NCI-H1436 treated with DMSO at 0.1 percent for 48 hours (cell line): Measurements from ENCODE around the gene CATSPERB.
"Not testable (repeated sequence)": the region's sequence is repeated elsewhere in the genome, so short reads cannot be mapped to it uniquely, and the experiment has no call there.

Experiments used
- DNase-seq: peaks from one replicate; lab custom pipeline; 2025; lab: John Stamatoyannopoulos, UW

Gene CATSPERB, protein sequence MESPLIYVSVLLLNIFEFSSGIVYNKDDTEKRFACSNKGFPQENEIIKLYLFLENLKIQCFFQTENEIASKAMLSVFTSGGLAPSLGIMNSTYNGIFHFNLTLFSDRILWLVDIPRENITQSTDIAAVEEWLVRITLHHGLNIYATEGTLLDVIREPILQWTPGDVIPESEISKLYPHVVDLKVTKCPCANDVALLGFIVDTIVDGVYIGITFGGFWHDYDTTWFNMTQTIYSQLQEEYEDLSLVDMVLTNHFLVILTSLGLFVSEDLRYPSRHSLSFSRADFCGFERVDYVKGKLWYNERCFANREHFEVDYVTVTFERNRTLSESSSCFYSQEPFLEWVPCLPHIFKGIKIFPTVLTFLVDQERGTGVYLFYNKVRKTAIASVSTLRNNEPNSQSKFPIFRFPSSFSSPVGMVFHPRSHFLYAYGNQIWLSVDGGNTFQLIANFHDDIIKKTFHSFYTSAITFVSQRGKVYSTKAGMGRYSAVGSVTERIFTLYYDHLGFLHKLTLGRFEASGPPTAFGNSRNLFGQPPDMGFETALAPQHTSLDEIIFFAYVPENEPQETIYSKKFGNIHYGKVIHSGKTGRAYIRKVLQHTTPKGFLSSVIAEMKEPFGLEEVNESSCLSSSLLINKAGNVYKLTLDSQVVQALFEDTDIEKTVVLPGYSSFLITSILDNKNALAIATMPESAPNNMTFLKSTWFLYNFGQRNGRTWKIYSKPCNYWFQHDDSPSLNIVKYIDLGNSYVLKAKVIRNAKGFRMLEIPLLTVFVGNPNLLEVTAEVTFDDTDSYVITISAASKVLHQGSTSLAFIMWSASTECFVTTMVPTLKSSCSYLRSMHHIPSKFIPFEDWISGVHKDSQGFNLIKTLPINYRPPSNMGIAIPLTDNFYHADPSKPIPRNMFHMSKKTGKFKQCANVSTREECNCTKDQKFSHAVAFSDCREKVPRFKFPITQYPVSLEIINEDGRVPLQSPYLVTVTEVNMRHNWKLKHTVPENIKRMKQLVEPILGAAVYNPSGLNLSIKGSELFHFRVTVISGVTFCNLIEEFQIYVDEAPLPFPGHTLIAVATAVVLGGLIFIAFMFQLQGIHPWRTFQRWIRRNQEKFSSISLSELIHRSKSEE

DNA sequence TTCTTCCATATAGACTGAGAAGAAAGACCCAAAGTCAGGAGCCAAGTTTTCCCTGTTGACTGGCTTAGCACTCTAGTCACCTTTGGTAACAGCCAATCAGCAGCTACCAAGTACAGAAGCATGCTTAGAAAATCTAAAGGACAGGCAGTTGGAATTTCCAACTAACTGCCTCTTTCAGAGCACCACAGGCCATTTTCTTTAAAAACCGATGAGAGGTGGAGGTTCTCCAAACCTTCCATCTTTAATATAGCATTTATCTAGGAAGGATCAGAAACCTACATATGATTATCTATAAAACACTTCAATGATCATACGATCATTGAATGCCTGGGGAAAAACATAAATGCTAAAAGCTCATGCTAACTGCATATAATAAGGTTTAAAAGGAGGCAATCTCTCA lies at the start of gene CATSPERB:
CATSPERB (minus strand) TSS at position 101 of the 400 bp plus-strand sequence. CDS start 2,607 bp downstream, outside the sequence.
- DNase-seq = no peak

DNA sequence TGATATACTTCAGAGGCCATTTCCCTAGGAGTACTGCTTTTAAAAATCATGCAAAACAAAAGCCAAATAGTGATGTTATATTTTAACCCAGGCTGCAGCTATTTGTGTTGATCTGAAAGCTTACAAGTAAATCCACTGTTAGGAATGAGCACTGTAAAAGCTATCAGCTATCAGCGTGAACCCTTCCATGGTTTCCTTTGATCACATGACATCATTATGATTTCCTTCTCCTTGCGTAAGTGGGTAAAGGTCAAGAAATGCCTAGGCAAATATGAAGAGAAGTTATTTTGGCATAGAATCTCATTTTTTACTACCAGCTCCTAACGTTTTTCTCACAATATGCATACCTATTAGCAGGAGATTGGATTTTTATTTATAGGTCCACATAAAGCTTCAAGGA lies 48.6 kb upstream of the CATSPERB start:
- no peak for DNase-seq

DNA sequence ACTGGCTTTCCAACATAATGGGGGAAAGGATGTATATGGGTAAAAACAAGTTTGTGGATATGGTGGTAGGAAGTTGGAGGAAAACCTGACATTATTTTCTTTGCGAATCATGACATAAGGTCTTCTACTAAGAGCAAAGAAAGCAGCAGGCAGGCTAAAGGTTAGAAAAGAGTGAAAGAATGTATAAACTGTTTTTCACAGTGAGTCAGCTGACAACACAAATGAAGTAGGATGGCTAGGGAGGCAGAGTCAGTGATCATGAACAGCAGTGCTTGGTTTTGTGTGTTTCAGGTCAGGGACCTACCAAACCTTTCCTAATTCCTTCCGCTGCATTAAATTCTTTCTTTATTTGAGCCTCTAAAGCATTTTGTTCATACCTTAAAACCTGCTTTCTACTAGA lies 46.3 kb upstream of the CATSPERB start:
- no peak for DNase-seq

DNA sequence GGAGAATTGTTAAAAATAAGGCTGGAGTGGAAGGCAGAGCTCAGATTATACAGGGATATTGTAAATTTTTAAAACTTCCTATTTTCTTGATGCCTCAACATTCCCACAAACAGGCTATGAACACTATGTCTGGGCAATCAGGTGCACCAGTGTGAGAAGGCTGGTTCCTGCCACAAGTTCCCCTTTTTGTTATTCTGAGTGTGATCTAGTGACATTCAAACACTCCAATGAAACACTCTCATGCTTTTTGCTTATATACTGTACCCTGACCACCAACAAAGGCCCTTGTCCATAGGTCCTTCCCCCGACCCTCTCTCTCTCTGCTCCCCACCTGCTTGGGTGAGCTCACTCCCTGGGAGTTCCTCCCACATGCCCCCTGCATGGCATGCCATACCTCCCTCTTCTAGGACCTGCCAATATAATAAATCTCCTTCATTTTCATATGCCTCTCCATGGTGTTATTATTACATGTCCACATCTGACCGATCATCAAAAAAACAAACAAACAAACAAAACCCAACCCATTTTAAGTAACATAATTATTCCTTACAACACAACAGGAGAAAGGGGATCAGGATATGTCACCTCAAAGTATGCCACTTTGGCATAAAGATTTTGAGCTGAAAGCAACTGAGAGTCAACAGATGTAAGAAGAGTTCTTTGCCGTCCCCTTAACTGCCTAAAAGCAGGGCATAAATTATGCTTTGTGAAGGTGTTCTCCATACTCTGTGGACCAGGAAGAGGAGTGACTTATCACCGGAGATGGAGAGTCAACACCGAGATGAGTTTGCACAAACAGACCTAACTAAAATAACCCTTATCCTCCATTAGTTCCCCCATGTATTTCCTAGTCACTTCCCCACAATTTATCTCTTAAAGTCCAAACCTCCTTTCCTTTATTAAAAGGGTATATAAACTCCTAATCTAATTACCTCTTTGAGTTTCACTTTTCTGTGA lies 42.5 kb upstream of the CATSPERB start:
- DNase-seq = no peak

DNA sequence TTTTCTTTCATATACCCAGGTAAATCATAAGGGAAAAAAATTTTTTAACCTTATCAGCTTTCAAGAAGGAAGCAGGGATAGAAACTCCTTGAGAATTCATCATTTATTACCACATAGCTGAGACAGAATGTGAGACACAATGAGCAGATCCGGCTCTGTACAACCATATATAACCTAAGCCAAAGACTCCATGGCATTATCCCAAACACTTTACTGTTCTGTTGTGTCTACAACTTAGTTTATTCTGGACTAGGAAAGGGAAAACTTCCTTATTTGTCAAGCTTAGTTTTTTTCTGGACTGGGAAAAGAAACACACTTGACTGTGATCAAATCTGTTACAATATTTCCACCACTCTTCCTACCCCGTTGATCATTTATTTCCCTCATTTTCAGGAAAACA lies 38.3 kb upstream of the CATSPERB start:
- no peak for DNase-seq

DNA sequence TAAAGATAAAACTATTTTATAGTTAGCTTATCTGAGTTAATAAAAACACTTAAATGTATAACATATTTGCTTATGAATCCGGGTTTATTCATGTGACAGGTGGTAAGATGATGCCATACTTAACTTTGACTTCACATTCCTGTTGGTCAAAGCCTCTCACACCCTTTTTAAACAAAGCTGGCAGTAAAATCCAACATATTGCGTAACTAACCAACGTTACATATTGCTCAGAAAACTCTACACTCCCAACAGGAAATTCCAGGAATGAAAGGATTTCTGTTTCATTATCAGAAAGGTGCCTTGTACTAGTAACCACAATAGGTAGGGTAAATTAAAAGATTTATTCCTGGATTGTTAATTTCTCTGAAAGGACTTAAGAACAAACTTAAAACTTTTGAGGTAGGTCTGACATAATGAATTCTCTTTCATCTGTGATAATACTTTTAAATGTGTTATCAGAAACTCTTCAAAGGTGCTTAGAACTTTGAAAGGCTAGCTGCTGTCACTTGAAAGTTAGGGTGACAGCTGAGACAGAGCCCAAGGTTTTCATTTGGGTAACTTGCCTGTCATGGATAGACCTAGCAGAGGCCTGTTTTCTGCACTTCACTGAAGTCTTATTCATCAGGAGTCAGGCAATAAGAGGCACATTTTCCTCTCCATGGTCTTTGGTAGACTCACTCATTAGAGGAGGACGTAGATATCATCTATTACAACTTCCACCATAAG lies 23.8 kb upstream of the CATSPERB start:
- no peak for DNase-seq

DNA sequence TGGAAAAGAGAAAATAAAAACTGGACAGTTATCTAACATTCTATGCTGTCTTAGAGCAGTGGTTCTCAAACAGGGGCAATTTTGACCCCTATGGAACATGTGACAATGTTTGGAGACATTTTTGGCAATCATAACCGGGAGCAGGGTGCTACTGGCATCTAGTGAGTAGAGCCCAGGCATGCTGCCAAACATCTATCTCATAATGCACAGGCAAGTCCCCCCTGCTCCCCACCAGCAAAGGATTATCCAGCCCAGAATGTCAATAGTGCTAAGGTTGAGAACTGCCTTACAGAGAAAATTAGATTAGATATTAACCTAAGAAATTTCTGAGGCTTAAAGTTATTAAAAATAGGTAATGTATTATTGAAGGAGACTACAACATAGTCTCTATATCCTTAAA lies 22.9 kb upstream of the CATSPERB start:
- no peak for DNase-seq

DNA sequence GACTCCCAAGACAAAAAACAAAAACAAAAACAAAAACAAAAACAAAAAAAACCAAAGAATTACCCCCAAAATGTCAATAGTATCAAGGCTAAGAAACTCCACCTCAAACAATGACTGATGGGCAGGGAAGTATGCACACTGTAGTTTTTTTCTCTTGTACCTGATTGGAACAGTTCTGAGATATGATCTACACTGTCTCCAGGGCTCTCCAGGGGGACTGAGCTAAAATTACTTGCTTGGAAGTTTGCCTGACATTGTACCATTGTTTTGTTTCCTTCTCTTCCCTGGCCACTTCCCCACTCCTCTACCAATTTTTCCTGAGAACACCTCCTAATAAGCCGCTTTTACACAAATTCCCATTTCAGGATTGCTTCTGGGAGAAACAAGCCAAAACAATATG lies 22.3 kb upstream of the CATSPERB start:
- no peak for DNase-seq

DNA sequence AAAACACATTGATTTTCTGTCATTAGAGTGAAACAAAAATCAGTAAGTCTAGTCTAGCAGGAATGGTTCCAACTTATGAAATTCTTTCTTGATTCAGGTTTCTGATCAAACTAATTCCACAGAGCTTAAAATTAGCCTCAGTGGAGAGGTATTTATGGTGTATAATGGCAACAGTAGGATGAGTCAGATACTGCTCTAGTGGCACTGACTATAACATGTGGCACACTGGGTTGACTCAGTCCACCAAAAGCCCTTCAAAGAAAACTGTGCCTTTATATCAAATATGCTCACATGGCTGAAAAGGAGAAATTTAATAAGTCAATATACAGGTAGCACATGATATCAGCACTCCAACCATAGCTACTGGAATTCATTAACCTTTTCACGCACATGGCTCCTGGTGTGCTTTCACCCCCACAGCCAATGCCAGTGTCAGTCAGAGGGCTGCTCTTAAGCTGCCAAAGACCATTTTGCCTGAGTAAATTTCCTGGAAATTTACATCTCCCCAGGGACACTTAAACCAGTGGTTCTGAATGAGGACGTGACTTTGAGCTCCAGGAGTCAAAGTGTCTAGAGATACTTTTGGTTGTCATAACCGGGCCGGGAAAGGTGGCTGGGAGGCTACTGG lies 21.7 kb upstream of the CATSPERB start:
- no peak for DNase-seq

DNA sequence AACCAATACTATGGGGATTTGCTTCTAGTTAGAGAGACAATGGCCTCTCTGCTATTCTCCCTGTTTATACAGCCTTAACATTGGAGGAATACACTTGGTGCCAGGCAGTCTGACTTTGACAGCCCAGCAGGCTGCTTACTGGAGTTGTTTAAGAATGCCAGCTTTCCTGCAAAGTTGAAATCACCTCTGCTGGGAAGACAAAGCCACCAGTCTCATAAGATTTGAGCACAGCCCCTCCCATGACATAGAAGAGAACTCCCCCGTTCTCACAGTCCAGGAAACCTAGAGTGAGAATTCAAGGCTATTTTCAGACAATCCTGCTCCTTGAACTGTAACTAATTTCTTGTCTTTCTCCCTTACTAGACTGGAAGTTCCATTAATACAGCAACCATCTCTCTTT lies 21.1 kb upstream of the CATSPERB start:
- DNase-seq = no peak

DNA sequence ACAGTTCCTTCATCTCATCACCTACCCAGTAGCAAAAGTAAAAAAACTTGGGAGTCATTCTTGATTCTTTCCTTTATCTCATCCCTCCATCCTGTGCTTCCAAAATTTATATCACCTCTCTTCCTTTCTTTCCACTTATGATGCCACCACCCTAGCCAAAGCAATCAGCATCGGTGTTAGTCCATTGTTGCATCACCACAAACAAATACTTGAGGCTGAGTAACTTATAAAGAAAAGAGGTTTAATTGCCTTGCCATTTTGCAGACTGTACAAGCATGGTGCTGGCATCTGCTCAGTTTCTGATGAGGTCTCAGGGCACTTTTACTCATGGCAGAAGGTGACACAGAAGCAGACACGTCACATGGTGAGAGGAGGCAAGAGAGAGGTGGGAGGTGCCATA lies 19.8 kb upstream of the CATSPERB start:
- DNase-seq = no peak

DNA sequence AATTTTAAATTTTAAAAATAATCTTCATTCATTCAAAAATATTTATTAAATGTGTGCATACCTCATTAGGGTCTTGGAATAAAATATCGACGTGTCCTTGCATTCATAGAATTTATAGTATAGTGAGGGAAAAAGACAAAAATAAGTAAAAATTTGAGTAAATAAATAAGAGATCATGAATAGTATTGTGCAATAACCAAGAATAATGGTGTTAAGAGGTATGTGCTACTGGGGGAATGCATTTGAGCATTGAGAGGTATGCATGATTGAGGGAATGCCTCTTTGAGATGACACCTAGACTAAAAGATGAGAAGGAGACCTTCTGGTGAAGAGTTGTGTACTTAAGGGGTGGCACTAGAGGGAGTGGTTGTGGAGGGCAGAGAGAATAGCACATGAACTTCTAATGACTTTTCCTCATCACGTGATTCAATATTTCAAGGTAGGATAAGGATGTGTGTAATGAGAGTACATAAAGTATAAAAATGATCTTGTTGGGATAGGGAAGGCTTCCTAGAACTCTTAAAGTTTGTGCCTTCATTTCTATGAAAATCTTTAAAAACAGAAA lies 18.8 kb upstream of the CATSPERB start:
- no peak for DNase-seq

DNA sequence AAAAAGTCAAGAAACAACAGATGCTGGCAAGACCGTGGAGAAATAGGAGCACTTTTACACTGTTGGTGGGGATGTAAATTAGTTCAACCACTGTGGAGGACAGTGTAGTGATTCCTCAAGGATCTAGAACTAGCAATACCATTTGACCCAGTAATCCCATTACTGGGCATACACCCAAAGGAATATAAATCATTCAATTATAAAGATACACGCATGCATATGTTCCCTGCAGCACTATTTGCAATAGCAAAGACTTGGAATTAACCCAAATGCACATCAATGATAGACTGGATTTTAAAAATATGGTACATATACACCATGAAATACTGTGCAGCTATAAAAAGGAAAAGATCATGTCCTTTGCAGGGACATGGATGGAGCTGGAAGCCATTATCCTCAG lies 18.0 kb upstream of the CATSPERB start:
- DNase-seq = no peak

DNA sequence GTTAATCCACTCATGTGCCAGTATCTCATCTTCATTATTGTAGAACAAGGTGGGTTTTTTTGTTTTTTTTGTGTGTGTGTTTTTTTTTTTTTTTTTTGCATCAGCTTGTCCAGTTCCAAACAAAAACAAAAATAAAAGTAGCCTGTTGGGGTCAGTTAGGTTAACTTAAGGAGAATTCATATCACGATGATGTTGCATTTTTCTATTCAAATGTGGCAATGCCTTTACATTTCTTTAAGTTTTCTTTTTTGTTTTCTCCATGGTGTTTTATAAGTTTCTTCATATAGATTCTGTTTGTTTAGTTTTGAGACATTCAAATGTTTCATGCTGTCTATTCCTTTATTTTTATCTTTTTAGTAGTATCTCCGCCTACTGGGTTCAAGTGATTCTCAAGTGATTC lies 16.2 kb upstream of the CATSPERB start:
- DNase-seq = no peak

DNA sequence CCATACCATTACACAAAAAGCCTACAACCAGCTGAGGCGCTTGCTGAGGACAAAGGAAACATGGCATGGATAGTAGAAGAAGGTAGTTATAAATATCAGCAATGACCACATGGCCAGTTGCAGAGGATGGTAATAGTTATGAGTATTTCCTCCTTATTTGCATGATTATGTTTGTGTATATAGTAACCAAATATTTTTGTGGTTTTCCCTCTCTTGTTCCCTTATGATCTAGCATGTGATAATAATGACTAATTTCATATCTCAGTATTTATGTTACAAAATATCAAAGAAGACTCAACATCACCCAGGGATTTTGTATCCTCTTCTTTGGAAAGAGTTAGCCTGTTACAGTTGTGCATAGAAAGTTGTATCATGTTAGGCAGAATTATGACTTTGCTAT lies 13.5 kb upstream of the CATSPERB start:
- no peak for DNase-seq

DNA sequence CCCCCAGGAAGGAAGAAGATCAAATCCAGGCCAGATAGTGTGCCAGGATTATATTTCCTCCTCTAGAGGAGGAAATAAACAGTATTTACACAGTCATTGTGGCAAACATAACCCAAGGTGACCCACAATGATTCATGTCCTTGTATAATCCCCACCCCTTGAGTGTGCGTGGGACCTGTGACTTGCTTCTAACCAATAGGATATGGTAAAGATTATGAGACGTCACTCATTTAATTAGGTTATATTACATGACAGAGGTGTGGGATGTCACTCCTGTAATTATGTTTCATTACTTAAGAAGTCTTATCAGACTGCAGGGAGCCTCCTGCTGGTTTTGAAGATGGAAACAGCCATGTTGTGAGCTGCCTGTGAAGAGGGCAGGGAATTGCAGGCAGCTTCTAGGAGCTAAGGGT lies 12.2 kb upstream of the CATSPERB start:
- no peak for DNase-seq

DNA sequence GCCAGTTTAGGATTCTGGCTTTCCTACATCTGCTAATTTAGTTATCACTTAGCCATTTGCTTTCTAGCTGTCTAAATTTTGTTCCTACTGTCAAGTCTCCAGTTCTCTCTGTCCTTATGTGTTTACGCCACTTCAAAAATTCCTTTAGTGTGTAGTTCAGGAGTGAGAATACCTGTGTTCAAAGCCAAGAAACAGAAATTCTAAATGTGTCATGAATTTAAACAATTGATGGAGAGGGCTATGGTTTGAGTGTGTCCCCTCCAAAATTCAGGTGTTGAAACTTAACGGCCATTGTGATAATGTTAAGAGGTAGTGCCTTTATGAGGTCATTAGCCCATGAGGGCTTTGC lies 11.4 kb upstream of the CATSPERB start:
- DNase-seq = no peak

DNA sequence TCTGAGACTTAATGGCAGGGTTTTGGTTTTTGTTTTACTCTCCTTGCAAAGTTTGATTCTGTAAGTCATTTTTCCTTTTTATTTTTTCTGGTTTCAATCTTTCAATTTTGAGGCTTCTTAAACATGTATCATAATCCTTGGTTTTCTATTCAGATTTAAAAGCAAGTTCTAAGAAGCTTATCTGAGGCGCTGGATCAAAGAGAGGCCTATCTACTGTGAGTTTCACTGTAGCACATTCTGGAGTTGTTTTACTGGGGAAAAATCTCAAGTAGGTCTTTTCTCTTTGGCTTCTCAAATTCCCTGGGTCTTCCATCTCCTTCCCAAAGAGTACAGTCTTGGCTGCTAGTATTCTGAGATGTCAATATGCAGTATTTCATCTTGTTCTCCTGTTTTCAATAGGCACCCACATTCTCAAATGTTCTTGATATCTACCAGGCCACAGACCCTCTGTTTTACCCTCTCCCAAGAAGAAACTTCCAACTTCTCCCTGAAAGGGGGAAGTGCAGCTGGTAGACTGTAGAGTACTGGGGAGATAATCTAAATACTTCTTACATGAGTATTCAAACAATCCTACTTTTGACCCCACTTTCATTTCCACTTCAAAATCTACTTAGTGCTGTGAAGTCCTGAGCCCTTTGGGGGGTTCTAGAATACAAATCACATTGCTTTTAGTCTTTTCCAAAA lies 10.9 kb upstream of the CATSPERB start:
- DNase-seq = no peak

DNA sequence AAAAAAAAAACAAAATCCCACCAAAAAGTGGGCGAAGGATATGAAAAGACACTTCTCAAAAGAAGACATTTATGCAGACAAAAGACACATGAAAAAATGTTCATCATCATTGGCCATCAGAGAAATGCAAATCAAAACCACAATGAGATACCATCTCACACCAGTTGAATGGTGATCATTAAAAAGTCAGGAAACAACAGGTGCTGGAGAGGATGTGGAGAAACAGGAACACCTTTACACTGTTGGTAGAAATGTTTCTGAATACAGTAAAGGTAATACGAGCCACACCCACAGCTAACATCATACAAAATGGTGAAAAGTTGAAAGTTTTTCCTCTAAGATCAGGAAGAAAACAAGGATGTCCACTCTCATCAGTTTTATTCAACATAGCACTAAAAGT lies 8.0 kb upstream of the CATSPERB start:
- DNase-seq = not testable (repeated sequence)

DNA sequence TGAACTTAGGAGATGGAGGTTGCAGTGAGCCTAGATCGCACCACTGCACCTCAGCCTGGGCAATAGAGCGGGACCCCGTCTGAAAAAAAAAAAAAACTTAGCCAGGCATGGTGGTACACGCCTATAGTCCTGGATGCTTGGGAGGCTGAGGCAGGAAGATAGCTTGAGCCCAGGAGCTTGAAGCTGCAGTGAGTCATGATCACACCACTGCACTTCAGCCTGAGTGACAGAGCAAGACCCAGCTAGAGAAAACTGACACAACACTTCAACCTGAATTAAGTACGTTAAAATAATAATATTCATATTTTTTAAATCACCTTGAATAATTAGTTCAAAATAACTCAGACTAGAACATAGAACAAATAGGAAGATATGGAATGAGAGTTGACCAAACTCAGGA lies 5.7 kb upstream of the CATSPERB start:
- no peak for DNase-seq
